ENCODE results near the gene TMEM150C. TPM values are rescaled to one million over a fixed set of nuclear protein-coding genes. Genes with fewer than 3 reads are reported as not detected.

TMEM150C gene
- total RNA-seq, 1 experiment from 2014 or later: 0.58 TPM

DNA sequence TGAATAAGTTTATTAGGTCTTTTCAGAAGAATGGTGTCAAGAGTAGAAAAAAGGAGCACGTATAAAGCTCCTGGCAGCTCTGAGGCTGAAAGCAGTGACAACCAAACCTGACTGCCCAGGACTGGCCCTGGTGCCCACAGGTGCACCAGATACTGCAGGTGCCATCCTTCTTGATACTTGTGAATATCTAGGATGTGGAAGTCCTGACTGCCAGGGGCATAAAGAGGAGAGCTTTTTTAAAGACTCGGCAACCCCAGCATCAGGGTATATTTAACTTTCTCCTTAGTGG is 60.7 kb downstream of the TMEM150C start:
- DNase-seq (no peak), ATAC-seq (no peak)
- no peak overlapping the region for H3K9ac ChIP-seq (ENCODE audit: low read length)
- TF ChIP-seq EZH2 (IDR thresholded peaks at IDR 0.05; ENCODE audit: low read length, unreplicated experiment) (no peak), EZH2phosphoT487 (IDR thresholded peaks at IDR 0.05; ENCODE audit: borderline replicate concordance, low read length) (no peak)
- TF ChIP-seq, protein P1, sequence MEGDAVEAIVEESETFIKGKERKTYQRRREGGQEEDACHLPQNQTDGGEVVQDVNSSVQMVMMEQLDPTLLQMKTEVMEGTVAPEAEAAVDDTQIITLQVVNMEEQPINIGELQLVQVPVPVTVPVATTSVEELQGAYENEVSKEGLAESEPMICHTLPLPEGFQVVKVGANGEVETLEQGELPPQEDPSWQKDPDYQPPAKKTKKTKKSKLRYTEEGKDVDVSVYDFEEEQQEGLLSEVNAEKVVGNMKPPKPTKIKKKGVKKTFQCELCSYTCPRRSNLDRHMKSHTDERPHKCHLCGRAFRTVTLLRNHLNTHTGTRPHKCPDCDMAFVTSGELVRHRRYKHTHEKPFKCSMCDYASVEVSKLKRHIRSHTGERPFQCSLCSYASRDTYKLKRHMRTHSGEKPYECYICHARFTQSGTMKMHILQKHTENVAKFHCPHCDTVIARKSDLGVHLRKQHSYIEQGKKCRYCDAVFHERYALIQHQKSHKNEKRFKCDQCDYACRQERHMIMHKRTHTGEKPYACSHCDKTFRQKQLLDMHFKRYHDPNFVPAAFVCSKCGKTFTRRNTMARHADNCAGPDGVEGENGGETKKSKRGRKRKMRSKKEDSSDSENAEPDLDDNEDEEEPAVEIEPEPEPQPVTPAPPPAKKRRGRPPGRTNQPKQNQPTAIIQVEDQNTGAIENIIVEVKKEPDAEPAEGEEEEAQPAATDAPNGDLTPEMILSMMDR (conservative IDR thresholded peaks at IDR 0.05; ENCODE audit: low read depth, low read length): no peak
- no peaks in the 10 kb centered on the region for H3F3A ChIP-seq (ENCODE audit: low read length, unreplicated experiment)
- intact Hi-C loops (cut with micrococcal nuclease): no loop called here
- H3K9me3 ChIP-seq (ENCODE audit: low read length): no peaks in the 10 kb centered on the region
- no peak overlapping the region for H3K27ac ChIP-seq (ENCODE audit: low read length)
- H4K20me1 ChIP-seq (ENCODE audit: low read length): no peaks in the 10 kb centered on the region
- CTCF ChIA-PET: no interaction called here
- no TSS peak for BruUV-seq (replicated peaks)
- H3K4me3 ChIP-seq (ENCODE audit: low read length): no peak overlapping the region
- no peaks in the 10 kb centered on the region for H3K27me3 ChIP-seq (ENCODE audit: low read length)
- no peaks in the 10 kb centered on the region for H3K36me3 ChIP-seq (ENCODE audit: low read depth, low read length)
- H2AFZ ChIP-seq (ENCODE audit: low read length): no peak overlapping the region
- POLR2A ChIA-PET (ENCODE audit: unreplicated experiment): no interaction called here
- no peaks in the 10 kb centered on the region; the same call in 1 of the 2 replicates for H3K4me1 ChIP-seq (ENCODE audit: insufficient read depth, low read length)
- no peak overlapping the region for H3K4me2 ChIP-seq (ENCODE audit: low read length)
- H3K79me2 ChIP-seq (ENCODE audit: low read length): no peaks in the 10 kb centered on the region
- H3K9me2 ChIP-seq (replicated peaks; ENCODE audit: low read length): no peaks in the 10 kb centered on the region

DNA sequence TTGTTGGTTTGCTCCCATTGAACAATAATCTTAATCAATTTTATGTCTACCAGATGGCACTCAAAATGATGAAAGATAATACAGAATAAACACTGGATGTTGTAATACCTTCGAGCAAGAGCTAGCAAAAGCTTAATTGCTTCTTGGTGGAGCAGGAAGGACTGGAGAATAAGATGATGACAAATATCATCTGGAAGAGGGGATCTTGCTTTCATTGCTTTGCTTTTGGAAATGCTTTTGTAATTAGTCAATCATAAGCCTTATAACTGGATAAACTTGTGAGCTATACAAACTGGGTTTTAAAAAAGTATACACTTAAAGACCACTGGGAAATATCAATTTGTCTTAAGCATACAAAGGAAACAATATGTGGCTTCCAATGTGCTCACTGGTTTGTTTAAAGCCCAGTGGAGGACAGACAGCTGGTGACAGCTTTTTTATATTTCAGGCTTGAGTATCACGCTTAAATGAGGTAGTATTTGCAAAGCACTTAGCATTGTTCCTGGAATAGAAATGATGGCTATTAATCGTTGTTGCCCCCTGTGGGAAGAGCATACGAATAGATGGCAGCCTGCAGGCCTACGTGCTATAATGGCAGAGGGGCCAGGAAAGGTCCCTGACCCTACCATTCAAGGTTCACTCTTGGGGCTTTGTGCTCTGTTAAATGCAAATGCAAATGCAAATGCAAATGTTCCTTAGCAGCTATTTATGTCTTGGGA is 61.2 kb downstream of the TMEM150C start:
- Histone ChIP-seq H3K27me3 (ENCODE audit: low read length) (no peaks in the 10 kb centered on the region), H3K9ac (ENCODE audit: low read length) (no peak overlapping the region), H3K27ac (ENCODE audit: low read length) (no peak overlapping the region), H2AFZ (ENCODE audit: low read length) (no peak overlapping the region), H3K4me2 (ENCODE audit: low read length) (no peak overlapping the region), H3K9me3 (ENCODE audit: low read length) (no peaks in the 10 kb centered on the region), H3K9me2 (replicated peaks; ENCODE audit: low read length) (no peaks in the 10 kb centered on the region), H3F3A (ENCODE audit: low read length, unreplicated experiment) (no peaks in the 10 kb centered on the region), H3K36me3 (ENCODE audit: low read depth, low read length) (no peaks in the 10 kb centered on the region), H4K20me1 (ENCODE audit: low read length) (no peaks in the 10 kb centered on the region), H3K4me3 (ENCODE audit: low read length) (no peak overlapping the region), H3K4me1 (ENCODE audit: insufficient read depth, low read length) (no peaks in the 10 kb centered on the region; the same call in 1 of the 2 replicates), H3K79me2 (ENCODE audit: low read length) (no peaks in the 10 kb centered on the region)
- POLR2A ChIA-PET (ENCODE audit: unreplicated experiment): interaction anchor here (0.6 kb wide), 1 partner anchor 40 kb away, joined by 5 read pairs; no protein-coding TSS in a partner anchor
- DNase-seq (no peak), ATAC-seq (no peak)
- TF ChIP-seq, protein P1 (conservative IDR thresholded peaks at IDR 0.05; ENCODE audit: low read depth, low read length): no peak
- no peak for TF ChIP-seq EZH2 (IDR thresholded peaks at IDR 0.05; ENCODE audit: low read length, unreplicated experiment)
- no peak for TF ChIP-seq EZH2phosphoT487 (IDR thresholded peaks at IDR 0.05; ENCODE audit: borderline replicate concordance, low read length)
- BruUV-seq (replicated peaks): no TSS peak
- intact Hi-C loops (cut with micrococcal nuclease): no loop called here
- CTCF ChIA-PET: no interaction called here

DNA sequence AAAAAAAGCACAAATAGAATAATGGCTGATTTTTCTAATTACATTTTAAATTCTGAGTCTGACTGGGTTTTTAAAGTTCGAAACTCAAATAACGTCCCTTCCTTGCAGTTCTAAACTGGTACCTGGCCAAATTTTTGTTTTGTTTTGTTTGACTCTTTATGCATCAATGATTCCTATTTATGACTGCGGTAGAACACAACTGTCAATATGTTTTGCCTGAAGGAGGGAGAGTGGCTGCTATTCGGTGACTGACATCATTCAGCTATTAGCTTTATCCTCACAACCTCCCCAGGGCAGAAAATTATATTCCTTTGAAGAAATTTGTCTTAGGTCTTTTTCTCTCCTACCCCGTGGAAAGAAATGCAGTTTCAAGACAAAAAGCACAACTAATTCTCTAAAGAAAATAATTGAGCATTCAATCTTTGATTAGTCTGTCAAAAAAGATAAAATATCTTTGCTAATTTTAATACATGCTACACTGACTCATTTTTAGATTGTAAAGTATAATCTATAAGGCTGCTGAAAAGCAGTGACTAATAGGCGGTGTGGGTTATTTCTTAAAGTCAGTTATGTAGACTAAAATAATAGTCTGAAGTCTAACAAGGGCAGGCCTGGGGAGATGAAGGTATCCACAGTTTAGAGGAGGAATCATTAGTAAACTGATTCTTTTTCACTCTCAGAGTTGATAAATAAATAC is 61.9 kb downstream of the TMEM150C start:
- Histone ChIP-seq H3K4me3 (ENCODE audit: low read length) (no peak overlapping the region), H3K4me1 (ENCODE audit: insufficient read depth, low read length) (no peaks in the 10 kb centered on the region; the same call in 1 of the 2 replicates), H3K27me3 (ENCODE audit: low read length) (no peaks in the 10 kb centered on the region), H4K20me1 (ENCODE audit: low read length) (no peaks in the 10 kb centered on the region), H3K79me2 (ENCODE audit: low read length) (no peaks in the 10 kb centered on the region), H3F3A (ENCODE audit: low read length, unreplicated experiment) (no peaks in the 10 kb centered on the region), H3K9ac (ENCODE audit: low read length) (no peak overlapping the region), H3K9me3 (ENCODE audit: low read length) (no peaks in the 10 kb centered on the region), H3K36me3 (ENCODE audit: low read depth, low read length) (no peaks in the 10 kb centered on the region), H3K27ac (ENCODE audit: low read length) (no peak overlapping the region), H3K9me2 (replicated peaks; ENCODE audit: low read length) (no peaks in the 10 kb centered on the region), H2AFZ (ENCODE audit: low read length) (no peak overlapping the region), H3K4me2 (ENCODE audit: low read length) (no peak overlapping the region)
- ATAC-seq: no peak
- POLR2A ChIA-PET (ENCODE audit: unreplicated experiment): interaction anchor here (0.6 kb wide), 1 partner anchor 39 kb away, joined by 5 read pairs; no protein-coding TSS in a partner anchor
- BruUV-seq (replicated peaks): no TSS peak
- CTCF ChIA-PET: no interaction called here
- TF ChIP-seq, protein P1 (conservative IDR thresholded peaks at IDR 0.05; ENCODE audit: low read depth, low read length): no peak
- TF ChIP-seq EZH2 (IDR thresholded peaks at IDR 0.05; ENCODE audit: low read length, unreplicated experiment): no peak
- no peak for TF ChIP-seq EZH2phosphoT487 (IDR thresholded peaks at IDR 0.05; ENCODE audit: borderline replicate concordance, low read length)
- intact Hi-C loops (cut with micrococcal nuclease): no loop called here
- DNase-seq: no peak

All from PC-3 (cell line).